Measurements from ENCODE around the gene OSBPL10.

- TF ChIP-seq CTCF (IDR thresholded peaks at IDR 0.05): no peak
- no peak for TF ChIP-seq POLR2AphosphoS5 (IDR thresholded peaks at IDR 0.05)
Observed at GRCh38 chr3:31922962-31923361, 58.1 kb downstream of the OSBPL10 start.

Measured in stomach (tissue), 4 donors.